Nephron (organoid): ENCODE measurements around the gene CTNS.

Source experiments
- H3K27ac Mint-ChIP-seq, 3 experiments: 2 replicates each; pipeline ENCODE4 v1.8.0; 2020; ENCODE audit warnings: mixed read lengths in 3 of 3, mild to moderate bottlenecking in 2 of 3, moderate library complexity in 1 of 3
- H3K27me3 Mint-ChIP-seq: 2 replicates; pipeline ENCODE4 v1.8.0; 2021; ENCODE audit warnings: low read depth, mild to moderate bottlenecking, moderate library complexity, mixed read lengths
- H3K36me3 Mint-ChIP-seq: 2 replicates; pipeline ENCODE4 v1.8.0; 2020; ENCODE audit warnings: low read depth, mixed read lengths
- H3K4me1 Mint-ChIP-seq: 2 replicates; pipeline ENCODE4 v1.8.0; 2020; ENCODE audit warnings: mixed read lengths
- H3K4me3 Mint-ChIP-seq, 3 experiments: 2 replicates each; pipeline ENCODE4 v1.8.0; 2020; ENCODE audit warnings: mild to moderate bottlenecking in 3 of 3, mixed read lengths in 3 of 3, moderate library complexity in 2 of 3
- H3K9me3 Mint-ChIP-seq: 2 replicates; pipeline ENCODE4 v1.8.0; 2020; ENCODE audit warnings: mixed read lengths
- TF ChIP-seq, protein P1 (sequence below), 3 experiments: fragments of 200-600 bp; sonication (generic); IDR thresholded peaks; one replicate each; pipeline ENCODE4 v1.5.0; 2021; ENCODE audit warnings: antibody characterized with exemption in 3 of 3; ENCODE audit not compliant: unreplicated experiment in 3 of 3

The CTNS gene

DNA sequence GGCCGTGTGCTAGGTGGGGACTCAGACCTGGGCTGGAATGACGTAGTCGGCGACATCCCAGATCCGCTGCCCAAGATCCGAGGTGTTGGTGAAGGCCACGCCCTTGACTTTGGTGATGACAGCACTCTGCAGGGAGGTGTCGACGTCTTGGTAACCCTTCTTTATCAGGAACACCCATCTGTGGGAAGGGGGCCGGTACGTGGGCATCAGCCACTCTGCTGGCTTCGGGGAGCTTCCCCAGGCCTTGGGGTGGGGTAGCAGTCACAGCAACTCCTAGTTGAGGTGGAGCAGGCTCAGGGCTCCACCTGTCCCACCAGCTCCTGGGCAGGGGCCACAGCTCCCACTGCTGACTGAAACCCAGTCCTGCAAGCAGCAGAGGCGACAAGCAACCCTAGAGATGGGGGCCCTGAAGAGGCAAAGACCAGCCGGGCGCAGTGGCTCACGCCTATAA is 55.1 kb downstream of the CTNS start:
- Mint-ChIP-seq H3K4me3 (no peak overlapping the region), H3K27ac (no peak overlapping the region), H3K9me3 (no peaks in the 10 kb centered on the region), H3K4me1 (peaks cover 6% of the 10 kb centered on the region), H3K27me3 (peaks cover 51% of the 10 kb centered on the region), H3K36me3 (no peaks in the 10 kb centered on the region)
- TF ChIP-seq, protein P1, sequence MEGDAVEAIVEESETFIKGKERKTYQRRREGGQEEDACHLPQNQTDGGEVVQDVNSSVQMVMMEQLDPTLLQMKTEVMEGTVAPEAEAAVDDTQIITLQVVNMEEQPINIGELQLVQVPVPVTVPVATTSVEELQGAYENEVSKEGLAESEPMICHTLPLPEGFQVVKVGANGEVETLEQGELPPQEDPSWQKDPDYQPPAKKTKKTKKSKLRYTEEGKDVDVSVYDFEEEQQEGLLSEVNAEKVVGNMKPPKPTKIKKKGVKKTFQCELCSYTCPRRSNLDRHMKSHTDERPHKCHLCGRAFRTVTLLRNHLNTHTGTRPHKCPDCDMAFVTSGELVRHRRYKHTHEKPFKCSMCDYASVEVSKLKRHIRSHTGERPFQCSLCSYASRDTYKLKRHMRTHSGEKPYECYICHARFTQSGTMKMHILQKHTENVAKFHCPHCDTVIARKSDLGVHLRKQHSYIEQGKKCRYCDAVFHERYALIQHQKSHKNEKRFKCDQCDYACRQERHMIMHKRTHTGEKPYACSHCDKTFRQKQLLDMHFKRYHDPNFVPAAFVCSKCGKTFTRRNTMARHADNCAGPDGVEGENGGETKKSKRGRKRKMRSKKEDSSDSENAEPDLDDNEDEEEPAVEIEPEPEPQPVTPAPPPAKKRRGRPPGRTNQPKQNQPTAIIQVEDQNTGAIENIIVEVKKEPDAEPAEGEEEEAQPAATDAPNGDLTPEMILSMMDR (IDR thresholded peaks at IDR 0.05; ENCODE audit: unreplicated experiment in 3 of 3): no peak

DNA sequence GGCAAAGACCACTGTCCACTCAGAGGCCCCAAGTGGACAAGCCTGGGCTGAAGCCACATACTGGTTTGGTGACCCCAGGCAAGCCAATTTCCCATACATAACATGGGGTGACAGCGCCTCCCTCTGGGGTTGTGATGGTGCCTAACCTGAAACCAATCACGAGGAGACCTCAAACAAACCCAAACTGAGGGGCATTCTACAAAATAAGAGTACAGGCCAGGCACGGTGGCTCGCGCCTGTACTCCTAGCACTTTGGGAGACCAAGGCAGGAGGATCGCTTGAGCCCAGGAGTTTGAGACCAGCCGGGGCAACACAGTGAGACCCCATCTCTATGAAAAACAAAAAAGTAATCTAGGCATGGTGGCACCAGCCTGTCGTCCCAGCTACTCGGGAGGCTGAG is 55.8 kb downstream of the CTNS start:
- no peak overlapping the region for H3K4me3 Mint-ChIP-seq
- TF ChIP-seq, protein P1 (IDR thresholded peaks at IDR 0.05; ENCODE audit: unreplicated experiment in 3 of 3): no peak
- H3K9me3 Mint-ChIP-seq: no peaks in the 10 kb centered on the region
- peaks cover 58% of the 10 kb centered on the region for H3K27me3 Mint-ChIP-seq
- H3K27ac Mint-ChIP-seq: no peak overlapping the region
- peaks cover 6% of the 10 kb centered on the region for H3K4me1 Mint-ChIP-seq
- H3K36me3 Mint-ChIP-seq: no peaks in the 10 kb centered on the region

DNA sequence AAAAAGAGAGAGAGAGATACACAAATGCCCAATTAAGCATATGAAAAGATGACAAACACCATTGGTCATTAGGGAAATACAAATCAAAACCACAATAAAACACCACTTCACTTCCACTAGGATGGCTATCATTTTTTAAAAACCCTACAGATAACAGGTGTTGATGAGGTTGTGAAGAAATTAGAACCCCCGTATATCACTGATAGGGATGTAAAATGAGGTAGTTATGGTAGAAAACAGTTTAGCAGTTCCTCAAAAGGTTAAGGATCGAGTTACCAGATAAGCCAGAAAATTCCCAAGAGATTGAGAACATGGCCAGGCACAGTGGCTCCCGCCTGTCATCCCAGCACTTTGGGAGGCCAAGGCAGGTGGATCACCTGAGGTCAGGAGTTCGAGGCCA is 56.6 kb downstream of the CTNS start:
- Mint-ChIP-seq H3K27me3 (peaks cover 66% of the 10 kb centered on the region), H3K27ac (no peak overlapping the region), H3K4me1 (peaks cover 6% of the 10 kb centered on the region), H3K4me3 (peak overlapping the region in 2 of 3 experiments; percentile 19 to 37), H3K9me3 (peaks cover 3% of the 10 kb centered on the region), H3K36me3 (no peaks in the 10 kb centered on the region)
- TF ChIP-seq, protein P1 (IDR thresholded peaks at IDR 0.05; ENCODE audit: unreplicated experiment in 3 of 3): no peak

DNA sequence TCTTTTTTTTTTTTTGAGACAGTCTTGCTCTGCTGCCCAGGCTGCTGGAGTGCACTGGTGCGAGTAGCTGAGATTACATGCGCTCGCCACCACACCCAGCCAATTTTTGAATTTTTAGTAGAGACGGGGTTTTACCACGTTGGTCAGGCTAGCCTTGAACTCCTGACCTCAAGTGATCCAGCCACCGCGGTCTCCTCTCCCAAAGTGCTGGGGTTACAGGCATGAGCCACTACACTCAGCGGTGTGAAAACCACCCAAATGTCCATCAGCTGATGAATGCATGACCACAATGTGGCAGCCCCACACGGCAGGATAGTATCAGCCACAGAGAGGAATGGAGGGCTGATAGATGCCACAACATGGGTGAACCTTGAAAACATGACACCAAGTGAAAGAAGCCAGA is 57.3 kb downstream of the CTNS start:
- H3K27ac Mint-ChIP-seq: no peak overlapping the region
- H3K36me3 Mint-ChIP-seq: no peaks in the 10 kb centered on the region
- H3K4me3 Mint-ChIP-seq: peak overlapping the region in 2 of 3 experiments; percentile 35 to 47
- peaks cover 6% of the 10 kb centered on the region for H3K4me1 Mint-ChIP-seq
- H3K27me3 Mint-ChIP-seq: peaks cover 72% of the 10 kb centered on the region
- H3K9me3 Mint-ChIP-seq: peaks cover 3% of the 10 kb centered on the region
- TF ChIP-seq, protein P1 (IDR thresholded peaks at IDR 0.05; ENCODE audit: unreplicated experiment in 3 of 3): no peak

DNA sequence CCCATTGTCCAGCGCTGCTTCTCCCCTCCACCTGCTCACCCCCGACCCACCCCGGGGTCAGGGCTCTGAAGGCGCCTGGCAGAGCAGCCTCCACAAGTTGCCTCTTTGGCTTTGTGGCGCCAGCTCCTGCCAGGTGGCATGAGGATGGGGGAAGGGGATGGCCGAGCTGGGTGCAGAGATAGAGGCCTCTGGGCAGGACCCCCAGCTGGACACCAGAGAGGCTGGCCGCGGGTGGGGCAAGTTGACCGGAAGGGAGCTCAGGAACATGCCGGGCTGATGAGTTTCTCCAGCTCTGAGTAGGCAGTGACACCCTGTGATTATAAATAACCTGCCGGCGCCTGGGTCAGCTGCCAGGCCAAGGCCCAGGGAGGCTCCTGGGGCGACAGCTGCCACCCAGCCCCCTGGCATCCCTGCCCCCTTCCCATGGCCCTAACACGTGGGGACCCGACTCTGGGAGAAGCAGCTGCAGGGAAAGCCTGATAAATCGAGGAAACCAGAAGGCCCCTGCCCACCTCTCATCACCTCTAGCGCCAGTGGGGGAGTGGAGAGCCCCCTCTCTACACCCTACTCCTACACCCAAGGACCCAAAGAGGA is 58.7 kb downstream of the CTNS start:
- H3K27ac Mint-ChIP-seq: no peak overlapping the region
- TF ChIP-seq, protein P1 (IDR thresholded peaks at IDR 0.05; ENCODE audit: unreplicated experiment in 3 of 3): no peak
- H3K9me3 Mint-ChIP-seq: peaks cover 3% of the 10 kb centered on the region
- no peaks in the 10 kb centered on the region for H3K36me3 Mint-ChIP-seq
- H3K4me1 Mint-ChIP-seq: peaks cover 6% of the 10 kb centered on the region
- H3K27me3 Mint-ChIP-seq: peaks cover 71% of the 10 kb centered on the region
- peak overlapping the region; percentile 67 to 84 (median 68) for H3K4me3 Mint-ChIP-seq
